NT2/D1 (cell line): ENCODE data around the gene PACS2.

Experiments used
- DNase-seq: peaks from one replicate; pipeline ENCODE4 v3.0.0-alpha.2; 2011; ENCODE audit warnings: low read depth, low spot score
- H3K27me3 ChIP-seq: 2 replicates; pipeline ENCODE4 v1.6.0; 2011; ENCODE audit warnings: mild to moderate bottlenecking; ENCODE audit not compliant: insufficient read length, insufficient read depth
- H3K36me3 ChIP-seq: 2 replicates; pipeline ENCODE4 v1.6.1; 2011; ENCODE audit warnings: mild to moderate bottlenecking, low read length, mixed read lengths; ENCODE audit not compliant: insufficient read depth, insufficient read length
- H3K4me1 ChIP-seq: 2 replicates; pipeline ENCODE4 v1.5.1; 2011; ENCODE audit not compliant: insufficient read depth, insufficient read length
- H3K4me3 ChIP-seq: 2 replicates; pipeline ENCODE4 v1.5.1; 2011; ENCODE audit warnings: low read depth; ENCODE audit not compliant: insufficient read length
- H3K9ac ChIP-seq: 2 replicates; pipeline ENCODE4 v1.6.0; 2011; ENCODE audit warnings: low read depth; ENCODE audit not compliant: insufficient read length
- H3K9me3 ChIP-seq: 2 replicates; pipeline ENCODE4 v1.5.1; 2011; ENCODE audit warnings: mild to moderate bottlenecking, low read length; ENCODE audit not compliant: insufficient read depth
- SUZ12 ChIP-seq: IDR thresholded peaks from 2 replicates; pipeline ENCODE4 v1.6.1; 2011; ENCODE audit not compliant: insufficient read length, insufficient read depth; ENCODE audit errors: extremely low read depth
- YY1 ChIP-seq: IDR thresholded peaks from 2 replicates; pipeline ENCODE4 v1.6.1; 2011; ENCODE audit not compliant: insufficient read length, insufficient read depth
- ZNF274 ChIP-seq: IDR thresholded peaks from 2 replicates; pipeline ENCODE4 v1.6.1; 2011; ENCODE audit warnings: mild to moderate bottlenecking, low read depth, low read length

The PACS2 gene

DNA sequence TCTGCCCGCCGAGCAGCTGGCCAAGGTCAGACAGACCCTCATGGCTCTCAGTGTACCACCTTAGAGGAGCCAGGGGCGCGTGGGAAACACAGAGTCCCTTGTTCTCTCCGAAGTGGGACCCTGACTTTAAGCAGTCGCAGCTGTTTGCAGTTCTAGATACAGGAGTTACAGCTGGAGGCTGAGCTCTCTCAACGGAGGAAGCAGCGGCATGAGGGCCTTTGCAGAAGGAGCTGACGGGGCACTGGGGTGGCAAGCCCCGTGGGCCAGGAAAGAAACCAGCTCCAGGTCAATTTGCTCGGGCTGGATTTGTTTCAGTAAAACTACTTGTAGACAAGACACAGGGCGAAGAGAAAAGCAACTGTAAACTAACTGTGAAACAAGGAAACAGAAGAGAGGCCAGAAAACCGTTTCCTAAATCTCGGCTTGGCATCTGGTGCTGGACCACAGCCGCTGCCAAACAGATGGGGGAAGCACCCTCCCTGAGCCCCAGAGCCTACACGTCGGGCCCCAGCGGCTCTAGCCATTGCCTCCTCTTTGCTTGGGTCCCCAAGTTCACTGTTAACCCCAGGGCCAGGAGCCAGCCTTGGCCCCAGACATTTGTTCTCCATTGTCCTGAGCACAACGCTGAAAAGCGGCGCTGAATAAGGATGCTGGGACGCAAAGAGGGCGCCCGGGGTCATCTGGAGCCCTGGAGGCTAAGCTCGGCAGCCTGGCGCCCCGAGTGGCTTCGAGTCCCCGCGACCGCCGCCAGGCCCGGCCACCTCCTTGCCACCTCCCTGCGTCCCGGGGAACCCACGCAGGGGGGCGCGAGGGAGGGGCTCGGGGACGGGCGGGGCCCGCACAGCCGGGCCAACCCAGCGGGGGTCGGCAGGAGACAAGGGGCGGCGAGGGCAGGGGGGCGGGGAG is 914 bp upstream of the PACS2 start:
- TF ChIP-seq ZNF274 (no peak), SUZ12 (no peak), YY1 (no peak)
- no peak for DNase-seq
- peak overlapping the region; percentile 74 for H3K9ac ChIP-seq
- H3K4me1 ChIP-seq: peaks cover 9% of the 10 kb centered on the region
- no peaks in the 10 kb centered on the region for H3K36me3 ChIP-seq
- peaks cover 16% of the 10 kb centered on the region for H3K27me3 ChIP-seq
- H3K9me3 ChIP-seq: no peaks in the 10 kb centered on the region
- peak overlapping the region; percentile 8 for H3K4me3 ChIP-seq

DNA sequence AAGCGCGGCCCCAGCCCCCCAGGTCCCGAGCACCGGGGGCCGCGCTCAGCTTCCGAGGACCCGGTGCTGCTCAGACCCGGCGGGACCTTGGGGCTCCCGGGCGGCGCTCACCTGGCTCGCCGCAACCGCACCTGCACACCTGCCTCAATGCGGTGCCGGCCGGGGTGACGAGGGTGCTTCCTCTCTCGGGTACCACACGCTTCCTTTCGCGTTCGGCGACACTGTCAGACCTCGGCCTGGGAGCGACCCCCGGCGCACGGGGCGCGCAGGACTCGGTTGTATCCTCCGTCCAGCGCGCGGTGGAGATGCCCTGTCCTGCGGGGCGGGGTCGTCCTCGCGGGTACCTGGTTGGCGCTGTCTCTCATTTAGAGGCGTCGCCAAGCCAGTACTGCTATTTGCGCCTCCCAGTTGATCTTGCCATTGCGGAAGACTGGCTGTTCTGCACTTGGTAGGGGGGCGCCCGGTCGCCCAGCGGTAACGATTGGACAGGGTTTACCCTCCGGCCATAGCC is 718 bp downstream of the PACS2 start:
- no peaks in the 10 kb centered on the region for H3K9me3 ChIP-seq
- H3K4me3 ChIP-seq: peak overlapping the region; percentile 62
- H3K9ac ChIP-seq: peak overlapping the region; percentile 80
- no peak for DNase-seq
- TF ChIP-seq SUZ12: no peak
- no peak for TF ChIP-seq YY1
- no peak for TF ChIP-seq ZNF274
- peaks cover 16% of the 10 kb centered on the region for H3K27me3 ChIP-seq
- H3K4me1 ChIP-seq: peaks cover 9% of the 10 kb centered on the region
- H3K36me3 ChIP-seq: no peaks in the 10 kb centered on the region

DNA sequence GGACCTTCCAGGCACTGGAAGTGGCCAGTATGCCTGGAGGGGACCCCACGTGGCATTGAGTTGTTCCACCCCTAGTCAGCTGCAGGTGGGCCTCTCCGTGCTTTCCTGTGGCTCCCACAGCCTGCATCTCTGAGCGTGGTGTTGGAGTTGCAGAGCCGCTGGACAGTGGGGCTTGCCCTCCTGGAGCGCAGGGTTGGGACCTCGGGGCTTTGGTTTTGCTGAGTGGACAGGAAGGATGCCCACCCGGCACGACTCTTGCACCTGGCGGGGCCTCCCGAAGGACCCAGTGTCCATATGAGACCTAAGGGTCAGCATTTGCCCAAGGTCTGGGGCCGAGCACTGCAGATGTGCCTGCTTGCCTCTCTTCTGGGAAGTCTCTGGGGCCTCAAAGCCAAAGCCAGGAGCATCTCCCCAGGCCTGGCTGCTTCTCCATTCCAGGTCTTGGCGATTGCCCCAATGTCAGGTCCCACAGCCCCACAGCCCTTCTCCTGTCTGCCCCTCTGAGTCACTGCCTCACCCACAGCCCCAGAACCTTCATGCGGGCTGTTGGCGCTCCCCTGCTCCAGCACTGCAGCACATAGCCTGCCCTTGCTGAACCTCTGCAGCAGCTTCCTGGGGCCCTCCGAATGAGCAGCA is 1.5 kb downstream of the PACS2 start:
- peak overlapping the region; percentile 80 for H3K9ac ChIP-seq
- H3K9me3 ChIP-seq: no peaks in the 10 kb centered on the region
- H3K36me3 ChIP-seq: no peaks in the 10 kb centered on the region
- no peak for DNase-seq
- TF ChIP-seq ZNF274 (no peak), SUZ12 (no peak), YY1 (no peak)
- peak overlapping the region; percentile 62 for H3K4me3 ChIP-seq
- H3K4me1 ChIP-seq: peaks cover 9% of the 10 kb centered on the region
- H3K27me3 ChIP-seq: peaks cover 16% of the 10 kb centered on the region

DNA sequence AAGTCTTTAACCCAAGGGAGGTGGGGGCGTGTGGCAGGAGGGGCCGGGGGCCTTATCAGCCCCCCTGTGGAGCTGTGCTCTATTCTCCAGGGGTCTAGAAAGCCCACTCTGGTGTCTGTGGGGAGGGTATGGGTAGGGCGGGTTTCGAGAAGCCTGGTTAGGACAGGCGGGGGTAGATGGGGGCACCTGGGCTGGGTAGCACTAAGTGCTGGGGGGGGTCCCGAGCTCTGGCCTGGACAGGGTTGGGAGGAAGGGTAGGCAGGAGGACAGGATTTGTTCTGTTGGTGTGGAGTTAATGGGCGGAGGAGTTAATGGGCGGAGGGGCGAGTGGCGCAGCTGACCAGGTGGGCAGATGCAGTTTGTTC is 2.0 kb downstream of the PACS2 start:
- no peak for TF ChIP-seq YY1
- TF ChIP-seq SUZ12: no peak
- no peak for TF ChIP-seq ZNF274
- Histone ChIP-seq H3K9ac (no peak overlapping the region), H3K4me1 (peaks cover 9% of the 10 kb centered on the region), H3K9me3 (no peaks in the 10 kb centered on the region), H3K4me3 (no peak overlapping the region), H3K27me3 (peaks cover 16% of the 10 kb centered on the region), H3K36me3 (no peaks in the 10 kb centered on the region)
- DNase-seq: no peak

DNA sequence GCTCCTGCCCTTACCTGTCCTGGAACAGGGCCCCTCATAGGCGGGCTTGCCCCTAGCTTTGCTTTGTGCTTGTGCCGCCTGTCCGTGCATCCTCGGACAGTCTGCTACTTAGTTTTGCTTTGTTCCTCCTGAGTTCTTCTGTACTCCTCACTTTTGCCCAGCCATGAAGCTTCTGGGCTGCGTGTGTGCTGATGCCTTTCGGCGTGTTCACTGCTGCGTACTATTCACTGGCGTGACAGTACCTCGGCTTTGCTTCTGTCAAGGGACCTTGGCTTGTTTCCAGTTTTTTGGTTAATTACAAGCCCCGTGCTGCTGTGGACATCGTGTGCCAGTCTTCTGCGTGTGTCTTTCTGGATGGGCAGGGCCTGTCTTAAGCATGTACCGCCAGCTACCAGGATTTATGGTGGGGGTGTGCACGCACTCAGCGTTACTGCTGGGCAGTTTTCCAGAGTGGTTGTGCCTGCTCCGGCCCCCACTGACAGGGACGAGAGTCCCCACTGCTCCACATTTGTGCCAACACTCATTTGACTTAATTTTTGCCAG is 2.5 kb downstream of the PACS2 start:
- Histone ChIP-seq H3K27me3 (peaks cover 16% of the 10 kb centered on the region), H3K4me3 (no peak overlapping the region), H3K36me3 (no peaks in the 10 kb centered on the region), H3K9me3 (no peaks in the 10 kb centered on the region), H3K9ac (no peak overlapping the region), H3K4me1 (peaks cover 7% of the 10 kb centered on the region)
- TF ChIP-seq YY1 (no peak), ZNF274 (no peak), SUZ12 (no peak)
- no peak for DNase-seq

DNA sequence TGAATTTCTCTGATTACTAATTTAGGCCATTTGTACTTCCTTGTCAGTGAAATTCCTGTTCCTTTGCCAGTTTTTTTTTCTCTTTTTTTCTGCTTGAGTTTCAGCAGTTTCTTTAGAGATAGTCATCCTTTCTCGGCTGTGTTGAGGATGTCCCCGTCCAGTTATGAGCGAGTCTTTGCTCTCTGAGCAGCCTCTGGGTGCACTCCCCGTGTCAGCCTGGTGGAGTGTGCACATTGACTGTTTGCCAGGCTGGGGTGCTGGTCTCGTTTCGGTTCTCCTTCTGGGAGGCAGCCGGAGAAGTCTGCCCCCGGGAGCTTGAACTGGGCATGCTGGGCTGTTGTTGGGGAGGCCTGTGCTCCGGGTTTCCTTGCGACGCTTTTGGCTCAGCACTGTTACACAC is 3.0 kb downstream of the PACS2 start:
- H3K36me3 ChIP-seq: no peaks in the 10 kb centered on the region
- peaks cover 16% of the 10 kb centered on the region for H3K27me3 ChIP-seq
- peaks cover 3% of the 10 kb centered on the region for H3K4me1 ChIP-seq
- TF ChIP-seq ZNF274 (no peak), YY1 (no peak), SUZ12 (no peak)
- H3K4me3 ChIP-seq: no peak overlapping the region
- no peak overlapping the region for H3K9ac ChIP-seq
- DNase-seq: no peak
- no peaks in the 10 kb centered on the region for H3K9me3 ChIP-seq
